HG02759 (cell line): Measurements from ENCODE around the gene SRXN1.
A peak's percentile ranks its signal among the peaks of the same experiment; 100 is the strongest.
"Not testable (repeated sequence)": the region's sequence is repeated elsewhere in the genome, so short reads cannot be mapped to it uniquely, and the experiment has no call there.

Source experiments
- ATAC-seq: cut with Tn5 transposase; IDR thresholded peaks from one replicate; pipeline ENCODE4 v1.9.1; 2021; ENCODE audit warnings: mild to moderate bottlenecking, moderate library complexity; ENCODE audit not compliant: unreplicated experiment

Gene SRXN1

DNA sequence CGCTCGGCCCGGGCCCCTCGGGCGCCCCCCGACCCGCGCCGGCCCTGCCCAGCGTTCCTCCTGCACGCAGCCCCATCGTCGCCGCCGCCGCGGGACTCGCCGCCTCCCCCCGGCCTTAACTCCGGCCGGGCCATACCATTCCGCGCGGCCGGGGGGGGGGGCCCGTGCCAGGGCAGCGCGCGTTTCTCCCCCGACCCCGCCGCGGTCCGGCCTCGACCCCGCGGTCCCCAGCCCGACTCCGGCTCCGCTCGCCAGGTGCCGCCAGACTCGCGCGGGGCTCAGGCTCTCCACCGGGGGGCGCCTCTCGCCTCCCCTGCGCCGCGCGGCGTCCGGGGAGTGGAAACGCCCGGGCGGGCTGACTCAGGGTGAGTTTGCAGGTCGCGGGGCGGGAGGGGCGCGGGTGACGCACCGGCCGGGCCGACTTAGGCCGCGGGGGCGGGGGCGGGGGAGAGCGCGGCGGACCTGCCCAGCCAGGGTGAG lies at the start of gene SRXN1:
Gene SRXN1, minus strand, starts transcription at position 91 of the 480 bp plus-strand sequence. Its CDS starts 15 bp downstream, at position 76.
- peak; percentile 92 for ATAC-seq

DNA sequence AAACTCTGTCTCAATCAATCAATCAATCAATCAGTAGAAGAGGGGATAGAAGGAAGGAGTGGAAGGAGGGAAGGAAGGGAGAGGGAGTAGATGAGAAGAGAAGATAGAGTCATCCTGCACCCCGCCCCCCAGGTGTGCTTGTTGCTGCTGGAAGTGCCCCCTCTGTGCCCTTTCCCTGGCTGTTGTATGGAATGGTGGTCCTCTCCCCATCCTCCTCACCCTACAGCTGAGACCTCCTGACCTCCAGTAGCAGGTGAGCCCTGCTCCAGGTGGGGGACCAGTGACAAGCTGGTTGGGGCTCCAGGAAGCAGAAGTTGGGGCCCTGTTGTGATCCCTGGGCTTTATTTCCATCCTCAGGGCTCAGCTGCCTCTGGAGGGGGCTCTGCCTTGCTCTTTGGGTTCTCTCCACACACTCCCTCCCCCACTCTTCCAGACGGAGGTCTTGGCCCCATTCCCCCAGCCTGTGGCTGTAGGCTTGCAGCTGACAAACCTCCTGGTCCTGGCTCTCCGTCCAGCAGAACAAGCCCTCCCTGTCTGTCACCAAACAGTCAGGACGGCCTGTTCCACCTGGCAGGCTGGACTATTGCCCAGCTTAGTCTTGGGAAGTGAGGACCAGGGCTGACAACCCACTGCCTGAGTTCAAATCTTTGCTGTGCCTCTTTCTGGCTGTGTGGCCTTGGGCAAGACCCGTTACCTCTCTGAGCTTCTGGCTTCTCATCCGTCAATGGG lies 48.6 kb upstream of the SRXN1 start:
- ATAC-seq = no peak

DNA sequence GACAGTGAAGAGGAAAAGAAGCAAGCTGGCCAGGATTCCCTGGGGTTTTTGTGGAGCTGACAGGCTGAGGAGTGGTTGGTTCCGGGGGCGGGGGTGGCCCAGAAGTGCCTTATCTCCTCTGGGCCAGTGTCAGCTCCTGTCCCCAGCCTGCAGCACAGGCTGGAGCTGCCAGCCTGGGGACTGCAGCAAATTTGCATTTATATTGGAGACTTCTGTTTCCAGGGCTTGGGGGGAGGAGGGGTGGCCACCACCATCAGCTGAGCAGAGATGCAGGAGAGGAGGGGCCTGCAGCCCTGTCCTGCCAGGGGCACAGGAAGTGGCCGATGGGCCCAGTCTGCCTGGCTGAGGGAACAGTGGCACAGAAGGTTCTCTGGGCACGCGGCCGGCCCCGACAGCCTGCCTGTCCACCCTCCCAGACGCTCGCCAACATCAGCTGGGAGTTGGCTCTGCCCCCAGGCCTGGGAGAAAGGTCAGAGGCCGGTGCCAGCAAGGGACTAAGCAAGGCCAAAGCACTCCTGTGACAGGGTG lies 46.9 kb upstream of the SRXN1 start:
- no peak for ATAC-seq

GRCh38 chr20:699342-699741 lies 46.3 kb upstream of the SRXN1 start:
- no peak for ATAC-seq

GRCh38 chr20:698276-698675 lies 45.3 kb upstream of the SRXN1 start:
- ATAC-seq = no peak

- no peak for ATAC-seq
Measured at GRCh38 chr20:697826-698225, 44.8 kb upstream of the SRXN1 start.

- no peak for ATAC-seq
Measured at GRCh38 chr20:695165-695866, 42.3 kb upstream of the SRXN1 start.

DNA sequence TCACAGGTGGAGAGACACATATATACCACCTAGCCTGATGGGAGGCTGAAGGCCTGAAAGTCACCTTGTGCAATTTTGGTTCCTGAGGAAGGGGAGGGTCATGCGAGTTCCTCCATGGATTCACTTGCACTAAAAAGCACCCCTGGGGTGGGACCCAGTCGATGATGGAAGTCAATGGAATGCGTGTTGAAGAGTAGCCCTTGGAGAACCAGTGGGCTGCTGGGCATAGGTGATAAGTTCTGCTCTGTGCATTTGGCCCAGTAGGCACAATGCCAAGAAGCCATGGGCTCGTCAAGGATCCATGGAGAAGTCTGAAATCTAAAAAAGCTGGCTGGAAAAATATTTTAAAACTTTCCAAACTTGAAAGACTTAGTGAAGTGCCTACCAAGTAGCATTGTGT lies 41.5 kb upstream of the SRXN1 start:
- ATAC-seq = no peak

GRCh38 chr20:693786-694185 lies 40.8 kb upstream of the SRXN1 start:
- ATAC-seq = not testable (repeated sequence)

DNA sequence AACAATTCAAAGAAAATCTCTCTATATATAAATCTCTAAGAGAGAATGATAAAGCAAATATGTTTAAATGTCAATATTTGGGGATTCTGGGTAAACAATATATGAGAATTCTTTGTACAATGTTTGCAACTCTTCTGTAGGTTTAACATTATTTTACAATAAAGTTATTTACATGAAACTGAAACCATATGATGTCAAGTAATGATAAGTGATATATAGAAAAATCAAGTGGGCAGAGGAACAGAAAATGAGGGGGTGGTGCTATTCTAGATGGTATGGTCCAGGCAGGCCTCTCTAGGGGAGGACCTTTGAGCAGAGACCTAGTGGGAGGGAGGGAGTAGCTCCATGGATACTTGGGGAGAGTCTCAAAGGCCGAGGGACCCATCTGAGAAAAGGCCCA lies 39.0 kb upstream of the SRXN1 start:
- no peak for ATAC-seq

GRCh38 chr20:689947-690346 lies 36.9 kb upstream of the SRXN1 start:
- ATAC-seq = no peak

DNA sequence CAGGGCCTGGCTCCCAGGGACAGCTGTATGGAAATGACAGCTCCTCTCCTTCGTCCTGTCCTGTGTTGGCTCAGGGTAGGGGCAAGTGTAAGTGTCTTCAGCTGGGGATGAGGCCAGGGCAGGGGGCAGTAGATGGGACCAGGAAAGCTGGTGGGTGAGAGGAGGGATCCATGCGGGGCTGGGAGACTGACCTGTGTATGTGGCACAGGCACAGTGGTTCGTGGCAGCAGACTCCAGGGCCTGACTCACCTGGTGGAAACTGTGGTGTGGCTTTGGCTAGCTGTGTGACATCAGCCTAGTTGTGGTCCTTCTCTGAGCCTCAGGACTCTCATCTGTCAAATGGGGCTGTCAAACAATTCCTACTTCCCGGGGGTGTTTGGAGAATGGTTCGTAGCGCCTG lies 36.3 kb upstream of the SRXN1 start:
- no peak for ATAC-seq

DNA sequence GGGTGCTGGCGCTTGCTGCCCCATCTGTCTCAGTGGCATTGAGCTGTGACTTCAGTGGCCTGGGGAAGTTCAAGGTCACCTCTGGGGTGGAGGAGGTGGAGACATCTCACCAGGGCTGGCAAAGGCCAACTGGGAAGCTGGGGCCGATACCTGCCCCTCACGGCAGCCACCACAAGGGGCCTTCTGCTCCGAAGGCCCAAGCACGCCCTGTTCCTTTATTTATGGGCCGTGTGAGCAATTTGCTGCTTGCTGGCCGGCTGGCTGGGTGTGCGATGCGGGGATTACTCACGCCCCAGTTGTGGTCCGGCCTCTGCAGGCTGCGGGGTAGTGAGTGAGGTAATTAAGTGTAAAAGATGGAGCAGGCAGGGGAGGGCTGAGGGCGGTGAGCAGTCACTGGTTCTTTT lies 35.8 kb upstream of the SRXN1 start:
- ATAC-seq = no peak

- ATAC-seq = no peak
Measured at GRCh38 chr20:687468-688203, 34.6 kb upstream of the SRXN1 start.

- no peak for ATAC-seq
Measured at GRCh38 chr20:684676-685319, 31.8 kb upstream of the SRXN1 start.

GRCh38 chr20:682123-682522 lies 29.1 kb upstream of the SRXN1 start:
- no peak for ATAC-seq

- no peak for ATAC-seq
Measured at GRCh38 chr20:680638-681187, 27.7 kb upstream of the SRXN1 start.

DNA sequence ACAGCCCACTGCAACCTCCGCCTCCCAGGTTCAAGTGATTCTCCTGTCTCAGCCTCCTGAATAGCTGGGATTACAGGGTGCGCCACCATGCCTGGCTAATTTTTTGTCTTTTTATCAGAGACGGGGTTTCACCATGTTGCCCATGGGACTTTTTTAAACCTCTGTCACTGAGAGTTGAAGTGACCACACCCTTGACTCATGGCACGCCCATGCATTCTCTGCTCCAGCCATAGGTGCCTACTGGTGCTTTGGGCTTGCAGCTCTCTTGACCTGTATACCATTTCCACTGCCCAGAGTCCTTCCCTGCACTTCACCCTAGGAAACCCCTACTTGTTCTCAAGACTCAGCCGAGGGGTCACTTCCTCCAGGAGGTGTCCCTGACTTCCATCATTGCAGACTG lies 25.0 kb upstream of the SRXN1 start:
- no peak for ATAC-seq

GRCh38 chr20:676967-677366 lies 24.0 kb upstream of the SRXN1 start:
- no peak for ATAC-seq

DNA sequence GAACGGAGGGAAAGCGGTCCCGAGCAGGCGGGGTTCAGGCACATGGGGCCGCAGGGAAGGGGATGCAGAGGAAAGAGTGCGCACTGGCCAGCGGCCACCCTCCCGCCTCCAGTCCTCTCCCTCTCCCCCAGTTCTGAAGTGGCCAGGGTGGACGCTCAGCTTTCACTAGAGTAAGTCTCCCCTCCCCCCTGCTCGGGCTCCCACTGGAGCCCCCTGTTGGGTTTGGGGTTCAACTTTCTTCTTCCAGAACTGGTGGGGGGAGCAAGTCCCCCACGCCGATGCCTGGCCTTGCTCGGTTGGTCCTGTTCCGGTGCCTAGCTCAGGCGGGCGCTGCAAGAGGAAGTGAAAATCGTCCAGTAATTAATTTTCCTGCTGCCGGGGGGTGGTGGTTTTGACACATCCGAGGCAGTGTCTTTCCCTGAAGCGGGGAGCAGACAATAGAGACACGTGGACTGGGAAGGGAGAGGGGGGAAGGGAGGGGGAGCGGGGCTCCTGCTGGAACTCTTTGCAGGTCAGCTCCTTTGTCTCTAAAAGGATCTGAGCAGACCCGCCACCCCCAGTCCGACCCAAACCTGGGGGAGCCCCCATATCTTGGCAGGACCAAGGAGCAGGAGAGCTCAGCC lies 23.4 kb upstream of the SRXN1 start:
- no peak for ATAC-seq
